ENCODE results near the gene ARHGAP4.

Gene ARHGAP4

DNA sequence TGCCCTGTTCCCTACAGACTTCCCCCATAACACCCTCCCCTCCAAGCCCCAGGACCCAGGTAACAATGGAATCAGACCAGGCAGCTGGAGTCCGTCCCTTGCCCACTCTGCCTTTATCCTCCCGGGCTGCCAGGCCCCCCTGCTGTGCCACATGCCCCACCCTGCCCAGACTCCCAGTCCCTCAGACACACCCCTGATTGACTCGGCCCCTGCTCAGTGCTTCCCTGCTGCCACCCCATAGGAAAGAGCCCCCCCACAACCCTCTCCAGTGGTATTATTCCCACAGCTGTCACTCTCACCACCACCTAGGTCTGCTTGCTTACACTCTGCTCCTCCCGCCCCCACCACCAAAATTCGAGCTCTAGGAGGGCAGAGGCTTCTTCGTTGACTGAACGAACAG, 13.5 kb upstream of the ARHGAP4 start:
- TF ChIP-seq, protein P1, sequence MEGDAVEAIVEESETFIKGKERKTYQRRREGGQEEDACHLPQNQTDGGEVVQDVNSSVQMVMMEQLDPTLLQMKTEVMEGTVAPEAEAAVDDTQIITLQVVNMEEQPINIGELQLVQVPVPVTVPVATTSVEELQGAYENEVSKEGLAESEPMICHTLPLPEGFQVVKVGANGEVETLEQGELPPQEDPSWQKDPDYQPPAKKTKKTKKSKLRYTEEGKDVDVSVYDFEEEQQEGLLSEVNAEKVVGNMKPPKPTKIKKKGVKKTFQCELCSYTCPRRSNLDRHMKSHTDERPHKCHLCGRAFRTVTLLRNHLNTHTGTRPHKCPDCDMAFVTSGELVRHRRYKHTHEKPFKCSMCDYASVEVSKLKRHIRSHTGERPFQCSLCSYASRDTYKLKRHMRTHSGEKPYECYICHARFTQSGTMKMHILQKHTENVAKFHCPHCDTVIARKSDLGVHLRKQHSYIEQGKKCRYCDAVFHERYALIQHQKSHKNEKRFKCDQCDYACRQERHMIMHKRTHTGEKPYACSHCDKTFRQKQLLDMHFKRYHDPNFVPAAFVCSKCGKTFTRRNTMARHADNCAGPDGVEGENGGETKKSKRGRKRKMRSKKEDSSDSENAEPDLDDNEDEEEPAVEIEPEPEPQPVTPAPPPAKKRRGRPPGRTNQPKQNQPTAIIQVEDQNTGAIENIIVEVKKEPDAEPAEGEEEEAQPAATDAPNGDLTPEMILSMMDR (conservative IDR thresholded peaks at IDR 0.05; ENCODE audit: low read depth) = no peak
- DNase-seq (ENCODE audit: low spot score) = no peak
- H3K27ac ChIP-seq = no peak overlapping the region
- CTCF ChIA-PET = interaction anchor here (1.1 kb wide), 1 partner anchor 56 kb away, joined by 4 read pairs; no protein-coding TSS in a partner anchor
- POLR2A ChIA-PET (ENCODE audit: low non-redundant PET) = no interaction called here

DNA sequence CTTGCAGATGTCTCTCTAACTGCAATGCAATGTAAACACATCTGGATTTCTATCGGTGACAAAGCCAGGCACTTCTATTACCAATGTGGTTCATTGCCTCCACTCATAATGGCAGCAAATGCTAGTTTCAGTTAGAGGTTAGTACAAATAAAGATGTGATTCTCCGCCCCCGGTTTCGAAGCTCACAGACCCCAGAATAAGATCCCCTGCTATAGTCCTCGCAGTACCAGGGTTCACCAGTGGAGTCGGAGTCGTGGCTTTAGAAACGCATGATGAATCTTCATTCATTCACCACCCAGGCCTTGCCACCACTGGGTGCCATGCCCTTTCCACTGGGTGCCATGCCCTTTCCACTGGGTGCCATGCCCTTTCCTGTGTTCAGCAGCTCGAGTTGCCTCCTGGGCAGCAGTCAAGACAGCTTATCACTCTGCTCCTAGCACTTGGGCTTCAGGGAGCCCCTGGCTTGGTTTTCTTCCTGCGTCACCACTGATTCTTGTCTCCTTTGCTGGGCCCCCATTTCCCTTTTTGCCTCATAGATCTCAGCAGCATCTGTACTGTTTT, 12.2 kb upstream of the ARHGAP4 start:
- ChIA-PET CTCF (interaction anchor here (0.7 to 1.1 kb wide), 2 partner anchors 11 to 54 kb away, joined by 3 to 4 read pairs; no protein-coding TSS in a partner anchor), POLR2A (ENCODE audit: low non-redundant PET) (no interaction called here)
- TF ChIP-seq, protein P1 (conservative IDR thresholded peaks at IDR 0.05; ENCODE audit: low read depth) = no peak
- H3K27ac ChIP-seq = no peak overlapping the region
- DNase-seq (ENCODE audit: low spot score) = no peak

DNA sequence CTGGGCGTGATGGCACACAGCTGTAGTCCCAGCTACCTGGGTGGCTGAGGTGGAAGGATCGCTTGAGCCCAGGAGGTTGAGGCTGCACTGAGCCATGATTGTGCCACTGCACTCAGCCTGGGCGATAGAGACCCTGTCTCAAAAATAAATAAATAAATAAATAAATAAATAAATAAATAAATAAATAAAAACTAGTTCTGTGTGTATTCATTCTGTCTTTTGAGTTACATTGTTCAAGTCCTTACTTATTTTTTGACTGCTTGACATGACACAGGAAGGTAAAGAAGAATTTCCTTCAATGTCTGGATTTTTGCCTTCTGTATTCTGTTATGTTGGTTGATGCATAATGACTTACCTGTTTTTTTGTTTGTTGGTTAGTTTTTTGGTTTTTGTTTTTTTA, 11.0 kb upstream of the ARHGAP4 start:
- DNase-seq (ENCODE audit: low spot score) = no peak
- POLR2A ChIA-PET (ENCODE audit: low non-redundant PET) = no interaction called here
- no peak overlapping the region for H3K27ac ChIP-seq
- TF ChIP-seq, protein P1 (conservative IDR thresholded peaks at IDR 0.05; ENCODE audit: low read depth) = no peak
- CTCF ChIA-PET = interaction anchor here (0.6 kb wide), 1 partner anchor 13 kb away, joined by 3 read pairs; no protein-coding TSS in a partner anchor

DNA sequence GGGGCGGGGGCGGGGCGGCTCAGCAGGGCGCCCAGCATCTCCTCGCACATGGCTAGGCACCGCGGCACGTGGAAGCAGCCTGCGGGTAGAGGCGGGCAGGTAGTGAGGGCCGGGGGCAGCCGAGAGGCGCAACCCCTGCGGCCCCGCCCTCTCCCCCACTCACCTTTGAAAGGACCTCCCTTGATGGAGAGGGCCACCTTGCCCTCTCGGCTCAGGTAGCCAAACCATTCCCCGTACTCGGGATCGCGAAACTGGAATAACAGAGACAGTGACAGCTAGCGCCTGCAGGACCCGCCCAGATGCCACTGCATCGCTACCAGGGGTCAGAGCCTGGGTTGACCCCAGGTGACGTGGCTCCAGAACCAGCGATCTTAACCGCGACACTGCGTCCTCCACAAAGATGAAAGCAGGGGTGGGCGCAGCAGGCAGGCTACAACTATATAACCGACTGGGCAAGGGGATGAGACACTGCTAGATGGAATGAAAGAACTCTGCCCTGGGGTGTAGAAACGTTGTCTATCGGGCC, 9.3 kb upstream of the ARHGAP4 start:
- no peak for DNase-seq (ENCODE audit: low spot score)
- ChIA-PET CTCF (no interaction called here), POLR2A (ENCODE audit: low non-redundant PET) (interaction anchor here (0.8 kb wide), 1 partner anchor 12 kb away, joined by 3 read pairs; no protein-coding TSS in a partner anchor)
- TF ChIP-seq, protein P1 (conservative IDR thresholded peaks at IDR 0.05; ENCODE audit: low read depth) = no peak
- H3K27ac ChIP-seq = peak overlapping the region; percentile 66

DNA sequence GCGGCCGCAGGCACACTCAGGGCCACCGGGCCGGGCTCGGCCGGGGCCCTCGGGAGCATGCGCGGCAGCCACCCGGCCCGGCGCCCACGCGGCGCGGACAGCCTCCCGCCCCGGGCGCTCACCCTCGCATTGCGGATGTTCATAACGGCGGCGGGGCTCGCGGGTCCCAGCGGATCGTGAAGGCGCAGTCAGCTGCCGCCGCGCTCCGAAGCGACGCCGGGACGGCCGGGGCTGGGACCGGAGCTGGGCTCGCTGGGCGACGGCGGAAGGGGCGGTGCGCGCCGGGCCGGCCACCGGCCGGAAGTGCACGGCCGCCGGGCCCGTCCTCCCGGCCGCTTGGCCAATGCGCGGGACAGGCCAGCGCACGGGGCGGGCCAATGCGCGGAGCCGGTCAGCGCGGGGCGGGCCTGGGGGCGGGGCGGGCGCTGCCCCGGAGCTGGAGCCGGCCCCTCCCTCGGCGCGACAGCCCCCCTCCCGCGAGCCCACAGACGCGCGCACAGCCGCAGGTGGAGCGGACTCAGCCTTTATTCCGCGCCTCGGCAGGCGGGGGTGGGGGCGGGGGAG, 8.8 kb upstream of the ARHGAP4 start, which contains the start of gene NAA10:
Gene NAA10 (minus strand): TSS at position 276 of the 564 bp plus-strand sequence. CDS start 133 bp downstream, at position 143.
- CTCF ChIA-PET = no interaction called here
- TF ChIP-seq, protein P1 (conservative IDR thresholded peaks at IDR 0.05; ENCODE audit: low read depth) = no peak
- POLR2A ChIA-PET (ENCODE audit: low non-redundant PET) = interaction anchor here (0.8 kb wide), 1 partner anchor 13 kb away, joined by 3 read pairs; no protein-coding TSS in a partner anchor
- peak; percentile 61 for DNase-seq (ENCODE audit: low spot score)
- H3K27ac ChIP-seq = peak within 1 kb of the TSS; percentile 66

DNA sequence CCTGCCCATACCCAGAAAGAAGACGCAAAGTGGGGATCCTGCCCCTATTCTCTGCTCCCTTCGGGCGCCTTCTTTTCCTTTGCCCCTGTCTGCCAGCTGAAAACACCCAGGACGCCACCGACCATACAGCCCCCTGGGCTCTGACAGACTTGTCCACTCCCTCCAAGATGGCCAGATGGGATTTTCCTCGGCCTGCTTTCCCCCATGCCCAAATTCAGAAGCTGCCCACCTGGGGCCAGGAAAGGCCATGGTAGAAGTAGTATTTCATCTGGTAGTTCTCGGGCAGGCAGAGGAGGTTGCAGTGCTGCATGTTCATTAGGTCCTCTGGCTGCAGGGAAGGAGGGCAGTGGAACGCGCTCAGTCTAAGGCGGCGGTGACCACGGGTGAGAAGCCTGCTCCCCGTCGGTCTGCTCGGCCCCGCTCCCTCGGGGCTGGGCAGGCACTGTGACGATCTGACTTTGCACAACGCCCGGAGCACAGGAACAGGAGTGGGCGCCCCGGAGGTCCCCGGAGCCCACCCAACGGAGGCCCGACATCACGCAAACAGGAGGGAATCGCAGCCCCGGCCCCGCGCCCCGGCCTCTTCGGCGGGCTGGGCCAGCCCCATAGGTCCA, 8.2 kb upstream of the ARHGAP4 start:
- DNase-seq (ENCODE audit: low spot score) = no peak
- H3K27ac ChIP-seq = peak overlapping the region; percentile 66
- TF ChIP-seq, protein P1 (conservative IDR thresholded peaks at IDR 0.05; ENCODE audit: low read depth) = no peak
- ChIA-PET CTCF (no interaction called here), POLR2A (ENCODE audit: low non-redundant PET) (no interaction called here)

Measured in RWPE1 (cell line).